Measurements from ENCODE around the gene SPATA16. TPM values are rescaled to one million over a fixed set of nuclear protein-coding genes. Genes with fewer than 3 reads are reported as not detected.
A peak's percentile ranks its signal among the peaks of the same experiment; 100 is the strongest.

The SPATA16 gene
- total RNA-seq, 1 experiment from 2014 or later = 0.44 TPM

- no peak for DNase-seq (ENCODE audit: low spot score)
- ATAC-seq = no peak
These were observed 12.6 kb upstream of the SPATA16 start for GRCh38 chr3:173153631-173154030.

GRCh38 chr3:173139420-173139819 is 1.6 kb downstream of the SPATA16 start:
- Mint-ChIP-seq H3K9me3 (peaks cover 5% of the 10 kb centered on the region; the same call in 1 of the 2 replicates), H3K36me3 (no peaks in the 10 kb centered on the region), H3K4me3 (no peak overlapping the region), H3K27ac (no peak overlapping the region), H3K4me1 (peaks cover 35% of the 10 kb centered on the region), H3K27me3 (ENCODE audit: low read depth) (no peaks in the 10 kb centered on the region)
- DNase-seq (ENCODE audit: low spot score) (no peak), ATAC-seq (peak; percentile 55; the same call in 1 of the 2 replicates)
- ChIA-PET POLR2A (no interaction called here), CTCF (no interaction called here)
- TF ChIP-seq ESRRA (CRISPR knock-in tag; IDR thresholded peaks at IDR 0.05; ENCODE audit: borderline replicate concordance) (no peak), MLX (CRISPR knock-in tag; IDR thresholded peaks at IDR 0.05) (no peak), RELA (CRISPR knock-in tag; IDR thresholded peaks at IDR 0.05; ENCODE audit: borderline replicate concordance) (no peak), ARID4B (CRISPR knock-in tag; IDR thresholded peaks at IDR 0.05; ENCODE audit: borderline replicate concordance) (no peak), TP53 (CRISPR knock-in tag; IDR thresholded peaks at IDR 0.05) (no peak), FOXP1 (CRISPR knock-in tag; IDR thresholded peaks at IDR 0.05; ENCODE audit: borderline replicate concordance) (no peak), ZBTB43 (CRISPR knock-in tag; IDR thresholded peaks at IDR 0.05) (no peak), GABPB1 (CRISPR knock-in tag; IDR thresholded peaks at IDR 0.05) (no peak), CREM (CRISPR knock-in tag; IDR thresholded peaks at IDR 0.05) (no peak), CBFB (CRISPR knock-in tag; IDR thresholded peaks at IDR 0.05; ENCODE audit: low read depth) (no peak), ZSCAN18 (CRISPR knock-in tag; IDR thresholded peaks at IDR 0.05) (no peak), MXD4 (CRISPR knock-in tag; IDR thresholded peaks at IDR 0.05; ENCODE audit: borderline replicate concordance) (no peak), ZNF317 (CRISPR knock-in tag; IDR thresholded peaks at IDR 0.05; ENCODE audit: borderline replicate concordance, low read depth) (no peak), IRF1 (CRISPR knock-in tag; IDR thresholded peaks at IDR 0.05) (no peak)

More at GRCh38 chr3:173153631-173154030, 12.6 kb upstream of the SPATA16 start:
- Mint-ChIP-seq H3K27me3 (ENCODE audit: low read depth) (no peaks in the 10 kb centered on the region), H3K27ac (0 out of 2 replicates have a peak overlapping the region, but pooled peaks have one; percentile 39), H3K36me3 (peaks cover 15% of the 10 kb centered on the region), H3K4me3 (no peak overlapping the region), H3K9me3 (peaks cover 26% of the 10 kb centered on the region), H3K4me1 (peaks cover 3% of the 10 kb centered on the region; the same call in 1 of the 2 replicates)
- ChIA-PET POLR2A (no interaction called here), CTCF (no interaction called here)
- TF ChIP-seq GTF2I (CRISPR knock-in tag; conservative IDR thresholded peaks at IDR 0.05) = no peak
